OCI-LY1 (cell line): ENCODE measurements around the gene CCDC167.

Experiments
- H2AFZ ChIP-seq: fragments of 200-600 bp; sonication (generic), shearing (Covaris generic); 2 replicates; pipeline ENCODE4 v1.6.0; 2014; ENCODE audit warnings: antibody characterized with exemption, mild to moderate bottlenecking, low read length
- H3F3A ChIP-seq: fragments of 200-600 bp; sonication (generic), shearing (Covaris generic); 2 replicates; pipeline ENCODE4 v1.6.0; 2014; ENCODE audit warnings: mild to moderate bottlenecking, antibody characterized with exemption, low read length, moderate library complexity; ENCODE audit not compliant: insufficient read depth
- H3K27ac ChIP-seq: fragments of 200-600 bp; sonication (generic); 2 replicates; pipeline ENCODE4 v1.5.1; 2014; ENCODE audit warnings: low read length, mixed run types, mild to moderate bottlenecking, low read depth; ENCODE audit not compliant: poor library complexity, severe bottlenecking
- H3K27me3 ChIP-seq: fragments of 200-600 bp; sonication (generic); 2 replicates; pipeline ENCODE4 v1.6.0; 2014; ENCODE audit warnings: antibody characterized with exemption, mild to moderate bottlenecking, low read length, moderate library complexity; ENCODE audit not compliant: insufficient read depth
- H3K36me3 ChIP-seq: fragments of 200-600 bp; sonication (generic); 2 replicates; pipeline ENCODE4 v1.6.1; 2014; ENCODE audit warnings: mild to moderate bottlenecking, antibody characterized with exemption, low read length, moderate library complexity, mixed read lengths; ENCODE audit not compliant: insufficient read depth
- H3K4me1 ChIP-seq: fragments of 200-600 bp; sonication (generic); 2 replicates; pipeline ENCODE4 v1.5.1; 2014; ENCODE audit warnings: mild to moderate bottlenecking, low read length, moderate library complexity; ENCODE audit not compliant: insufficient read depth, severe bottlenecking
- H3K4me2 ChIP-seq: fragments of 200-600 bp; sonication (generic), shearing (Covaris generic); 2 replicates; pipeline ENCODE4 v1.6.1; 2014; ENCODE audit warnings: low read length
- H3K4me3 ChIP-seq: fragments of 200-600 bp; sonication (generic); 2 replicates; pipeline ENCODE4 v1.5.1; 2014; ENCODE audit warnings: low read length, low read depth, mild to moderate bottlenecking, mixed read lengths; ENCODE audit not compliant: poor library complexity, severe bottlenecking
- H3K79me2 ChIP-seq: fragments of 200-600 bp; shearing (Covaris generic); 2 replicates; pipeline ENCODE4 v1.6.1; 2016; ENCODE audit warnings: mixed run types, low read length, mixed read lengths; ENCODE audit not compliant: insufficient read depth
- H3K9ac ChIP-seq: fragments of 200-600 bp; sonication (generic), shearing (Covaris generic); 2 replicates; pipeline ENCODE4 v1.6.1; 2014; ENCODE audit warnings: mild to moderate bottlenecking, low read length, mixed read lengths
- H3K9me2 ChIP-seq: fragments of 200-600 bp; sonication (generic), shearing (Covaris generic); 2 replicates; pipeline ENCODE4 v1.6.1; 2014; ENCODE audit warnings: low read depth, mild to moderate bottlenecking, low read length, mixed read lengths
- H3K9me3 ChIP-seq: fragments of 200-600 bp; shearing (Covaris generic); 2 replicates; pipeline ENCODE4 v1.6.1; 2014; ENCODE audit warnings: low read length, mixed read lengths
- H4K20me1 ChIP-seq: fragments of 200-600 bp; sonication (generic), shearing (Covaris generic); 2 replicates; pipeline ENCODE4 v1.6.0; 2016; ENCODE audit warnings: mild to moderate bottlenecking, low read length; ENCODE audit not compliant: insufficient read depth
- EZH2 ChIP-seq: fragments of 200-600 bp; sonication (generic), shearing (Covaris generic); IDR thresholded peaks from 2 replicates; pipeline ENCODE4 v1.8.0; 2017; ENCODE audit warnings: borderline replicate concordance, mixed run types, mild to moderate bottlenecking, antibody characterized with exemption, low read length, moderate library complexity, mixed read lengths
- TF ChIP-seq, protein P1 (sequence below): fragments of 200-600 bp; sonication (generic), shearing (Covaris generic); IDR thresholded peaks from 2 replicates; pipeline ENCODE4 v1.5.1; 2017; ENCODE audit warnings: mild to moderate bottlenecking, antibody characterized with exemption, low read length, moderate library complexity, mixed read lengths

The CCDC167 gene

DNA sequence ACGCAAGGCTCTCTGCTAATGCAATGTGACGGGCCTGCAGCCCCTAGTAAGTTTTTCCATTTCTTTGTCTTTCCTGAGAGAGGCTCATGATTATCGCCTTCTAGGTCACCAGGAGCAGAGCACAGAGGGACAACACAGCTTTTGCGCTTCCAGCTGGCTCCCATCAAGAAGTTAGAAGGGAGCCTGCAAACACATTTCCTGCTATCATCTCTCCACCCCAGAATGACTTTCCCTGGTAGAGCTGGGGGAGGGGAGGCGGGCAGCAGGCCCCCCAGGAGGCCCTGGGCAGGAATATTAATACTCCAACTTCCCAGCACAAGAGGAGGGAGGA, 35.7 kb upstream of the CCDC167 start:
- no peak overlapping the region for H3K4me3 ChIP-seq
- H3K27ac ChIP-seq: no peak overlapping the region
- no peak for TF ChIP-seq EZH2
- TF ChIP-seq, protein P1, sequence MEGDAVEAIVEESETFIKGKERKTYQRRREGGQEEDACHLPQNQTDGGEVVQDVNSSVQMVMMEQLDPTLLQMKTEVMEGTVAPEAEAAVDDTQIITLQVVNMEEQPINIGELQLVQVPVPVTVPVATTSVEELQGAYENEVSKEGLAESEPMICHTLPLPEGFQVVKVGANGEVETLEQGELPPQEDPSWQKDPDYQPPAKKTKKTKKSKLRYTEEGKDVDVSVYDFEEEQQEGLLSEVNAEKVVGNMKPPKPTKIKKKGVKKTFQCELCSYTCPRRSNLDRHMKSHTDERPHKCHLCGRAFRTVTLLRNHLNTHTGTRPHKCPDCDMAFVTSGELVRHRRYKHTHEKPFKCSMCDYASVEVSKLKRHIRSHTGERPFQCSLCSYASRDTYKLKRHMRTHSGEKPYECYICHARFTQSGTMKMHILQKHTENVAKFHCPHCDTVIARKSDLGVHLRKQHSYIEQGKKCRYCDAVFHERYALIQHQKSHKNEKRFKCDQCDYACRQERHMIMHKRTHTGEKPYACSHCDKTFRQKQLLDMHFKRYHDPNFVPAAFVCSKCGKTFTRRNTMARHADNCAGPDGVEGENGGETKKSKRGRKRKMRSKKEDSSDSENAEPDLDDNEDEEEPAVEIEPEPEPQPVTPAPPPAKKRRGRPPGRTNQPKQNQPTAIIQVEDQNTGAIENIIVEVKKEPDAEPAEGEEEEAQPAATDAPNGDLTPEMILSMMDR: no peak
- no peak overlapping the region for H2AFZ ChIP-seq
- no peaks in the 10 kb centered on the region for H3K4me1 ChIP-seq
- H3K9ac ChIP-seq: no peak overlapping the region
- no peaks in the 10 kb centered on the region for H3K9me2 ChIP-seq
- H3K4me2 ChIP-seq: no peak overlapping the region
- H3F3A ChIP-seq: no peaks in the 10 kb centered on the region
- H3K79me2 ChIP-seq: no peaks in the 10 kb centered on the region
- H3K36me3 ChIP-seq: no peaks in the 10 kb centered on the region
- H4K20me1 ChIP-seq: no peaks in the 10 kb centered on the region
- no peaks in the 10 kb centered on the region for H3K9me3 ChIP-seq
- no peaks in the 10 kb centered on the region for H3K27me3 ChIP-seq

DNA sequence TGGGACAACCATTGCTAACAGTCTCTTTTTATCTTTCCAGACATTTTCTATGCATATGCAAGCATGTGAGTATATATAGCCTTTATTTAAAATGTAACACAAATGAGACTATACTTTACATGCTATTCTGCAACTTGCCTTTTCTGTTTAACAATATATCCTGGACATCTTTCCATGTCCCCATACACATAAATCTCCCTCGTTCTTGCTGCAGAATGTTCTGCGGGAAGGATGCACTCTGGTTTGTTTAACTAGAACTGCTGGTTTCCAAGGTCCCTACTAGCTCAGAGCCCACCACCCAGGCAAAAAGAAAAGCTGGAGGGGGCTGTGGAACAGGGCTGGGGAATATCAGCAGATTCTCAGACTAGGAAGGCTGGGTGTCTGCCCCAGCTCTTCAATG, 35.2 kb upstream of the CCDC167 start:
- H3K27me3 ChIP-seq: no peaks in the 10 kb centered on the region

DNA sequence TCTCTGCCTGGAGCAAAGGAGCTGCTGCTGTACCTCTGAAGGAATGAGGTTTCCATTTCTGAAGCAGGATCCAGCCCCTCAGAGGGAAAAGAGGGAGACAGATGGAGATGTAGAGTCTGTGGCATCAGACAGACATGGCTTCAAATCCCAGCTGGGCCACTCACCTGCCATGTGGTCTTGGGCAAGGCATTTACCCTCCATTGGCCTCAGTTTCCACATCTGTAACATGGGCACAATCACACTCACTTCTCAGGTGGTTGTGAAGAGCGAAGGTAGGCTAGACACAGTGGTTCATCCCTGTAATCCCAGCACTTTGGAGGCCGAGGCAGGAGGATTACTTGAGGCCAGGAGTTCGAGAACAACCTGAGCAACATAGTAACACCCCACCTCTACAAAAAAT, 32.4 kb upstream of the CCDC167 start:
- Histone ChIP-seq H3K4me3 (no peak overlapping the region), H4K20me1 (no peaks in the 10 kb centered on the region), H3K9me2 (no peaks in the 10 kb centered on the region), H2AFZ (no peak overlapping the region), H3K4me1 (no peaks in the 10 kb centered on the region), H3K4me2 (no peak overlapping the region), H3K27me3 (no peaks in the 10 kb centered on the region), H3K9ac (no peak overlapping the region), H3F3A (no peaks in the 10 kb centered on the region), H3K9me3 (no peaks in the 10 kb centered on the region), H3K36me3 (no peaks in the 10 kb centered on the region), H3K79me2 (no peaks in the 10 kb centered on the region), H3K27ac (no peak overlapping the region)
- TF ChIP-seq, protein P1: no peak
- no peak for TF ChIP-seq EZH2

More for the DNA sequence above, 35.2 kb upstream of the CCDC167 start:
- no peak overlapping the region for H2AFZ ChIP-seq
- no peak overlapping the region for H3K4me2 ChIP-seq
- no peak overlapping the region for H3K9ac ChIP-seq
- H3K4me1 ChIP-seq: no peaks in the 10 kb centered on the region
- H3K9me3 ChIP-seq: no peaks in the 10 kb centered on the region
- no peaks in the 10 kb centered on the region for H3F3A ChIP-seq
- no peak overlapping the region for H3K27ac ChIP-seq
- no peaks in the 10 kb centered on the region for H3K36me3 ChIP-seq
- no peak overlapping the region for H3K4me3 ChIP-seq
- H3K9me2 ChIP-seq: no peaks in the 10 kb centered on the region
- no peaks in the 10 kb centered on the region for H3K79me2 ChIP-seq
- no peaks in the 10 kb centered on the region for H4K20me1 ChIP-seq
- TF ChIP-seq, protein P1: no peak
- no peak for TF ChIP-seq EZH2
